OCI-LY3 (cell line): ENCODE results near the gene MRPS2.
A peak's percentile ranks its signal among the peaks of the same experiment; 100 is the strongest.

Experiments used
- H2AFZ ChIP-seq: fragments of 200-600, 300-600 bp; shearing (Covaris generic); 2 replicates; pipeline ENCODE4 v1.6.0; 2014; ENCODE audit warnings: antibody characterized with exemption, low read depth, low read length
- H3K27ac ChIP-seq: fragments of 200-600, 300-600 bp; sonication (generic); 2 replicates; pipeline ENCODE4 v1.5.1; 2014; ENCODE audit warnings: mild to moderate bottlenecking, low read length, moderate library complexity, mixed read lengths
- H3K27me3 ChIP-seq: fragments of 200-600, 300-600 bp; sonication (generic); 2 replicates; pipeline ENCODE4 v1.6.1; 2014; ENCODE audit warnings: low read depth, low read length, mixed read lengths
- H3K36me3 ChIP-seq: fragments of 200-600, 300-600 bp; sonication (generic); replicated peaks from 2 replicates; pipeline ENCODE3; 2014; ENCODE audit warnings: low read depth, low read length, mixed read lengths
- H3K4me1 ChIP-seq: fragments of 300-600, 200-600 bp; sonication (generic); 2 replicates; pipeline ENCODE4 v1.6.1; 2014; ENCODE audit warnings: low read length, mixed read lengths
- H3K4me2 ChIP-seq: fragments of 200-600, 300-600 bp; sonication (generic); 2 replicates; pipeline ENCODE4 v1.6.1; 2014; ENCODE audit warnings: low read length, mixed read lengths
- H3K4me3 ChIP-seq: fragments of 300-600, 200-600 bp; sonication (generic); 2 replicates; pipeline ENCODE4 v1.5.1; 2014; ENCODE audit warnings: antibody characterized with exemption, mild to moderate bottlenecking, low read length, moderate library complexity
- H3K79me2 ChIP-seq: fragments of 300-600, 200-600 bp; shearing (Covaris generic); 2 replicates; pipeline ENCODE4 v1.6.1; 2014; ENCODE audit warnings: mild to moderate bottlenecking, low read length, mixed read lengths
- H3K9ac ChIP-seq: fragments of 300-600, 200-600 bp; shearing (Covaris generic); 2 replicates; pipeline ENCODE4 v1.6.0; 2014; ENCODE audit warnings: mild to moderate bottlenecking, low read length, moderate library complexity
- H3K9me3 ChIP-seq: fragments of 200-600, 300-600 bp; shearing (Covaris generic); 2 replicates; pipeline ENCODE4 v1.6.1; 2014; ENCODE audit warnings: low read length, mixed read lengths; ENCODE audit not compliant: insufficient read depth
- H4K20me1 ChIP-seq: fragments of 200-600, 300-600 bp; sonication (generic); 2 replicates; pipeline ENCODE4 v1.6.1; 2016; ENCODE audit warnings: low read length, mixed read lengths; ENCODE audit not compliant: insufficient read depth
- EZH2phosphoT487 ChIP-seq: fragments of 200-600 bp; shearing (Covaris generic); IDR thresholded peaks from 2 replicates; pipeline ENCODE4 v1.6.1; 2018; ENCODE audit warnings: antibody characterized with exemption, mixed run types, low read depth
- TF ChIP-seq, protein P1 (sequence below): fragments of 200-600, 300-600 bp; sonication (generic); IDR thresholded peaks from 2 replicates; pipeline ENCODE4 v1.5.1; 2014; ENCODE audit warnings: antibody characterized with exemption, low read length, low read depth

The MRPS2 gene

DNA sequence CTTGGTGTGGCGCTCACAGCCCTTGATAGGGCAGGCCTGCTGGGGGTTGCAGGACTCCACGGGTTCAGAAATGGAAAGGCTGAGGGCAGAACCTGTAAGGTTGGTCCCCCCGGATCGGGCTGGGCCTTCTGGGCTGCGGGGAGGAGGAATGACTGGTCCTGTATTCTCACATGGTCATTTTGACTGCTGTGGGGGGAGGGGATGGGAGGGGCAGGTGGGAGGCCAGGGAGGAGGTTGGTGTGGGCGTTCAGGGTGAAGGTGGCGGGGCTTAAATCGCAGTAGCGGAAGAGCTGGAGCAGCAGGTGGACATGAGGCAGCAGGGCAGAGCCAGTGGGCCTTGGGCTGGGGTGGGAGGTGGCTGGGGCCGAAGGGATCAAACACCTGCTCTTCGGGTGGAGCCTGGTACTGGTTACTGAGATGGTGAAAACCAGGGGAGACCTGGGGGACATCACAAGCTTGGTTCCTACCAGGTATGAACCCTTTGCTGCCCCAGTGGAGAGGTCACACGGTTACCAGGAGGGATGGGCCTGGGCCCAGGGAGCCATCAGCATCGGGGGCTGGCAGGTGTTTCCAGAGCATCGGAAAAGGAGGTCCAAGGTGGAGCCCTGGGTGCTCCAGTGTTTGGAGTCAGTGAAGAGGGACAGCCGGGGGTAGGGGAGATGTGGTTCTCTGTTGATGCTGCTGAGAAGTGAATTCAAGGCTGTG is 1.8 kb downstream of the MRPS2 start:
- TF ChIP-seq EZH2phosphoT487: no peak
- TF ChIP-seq, protein P1, sequence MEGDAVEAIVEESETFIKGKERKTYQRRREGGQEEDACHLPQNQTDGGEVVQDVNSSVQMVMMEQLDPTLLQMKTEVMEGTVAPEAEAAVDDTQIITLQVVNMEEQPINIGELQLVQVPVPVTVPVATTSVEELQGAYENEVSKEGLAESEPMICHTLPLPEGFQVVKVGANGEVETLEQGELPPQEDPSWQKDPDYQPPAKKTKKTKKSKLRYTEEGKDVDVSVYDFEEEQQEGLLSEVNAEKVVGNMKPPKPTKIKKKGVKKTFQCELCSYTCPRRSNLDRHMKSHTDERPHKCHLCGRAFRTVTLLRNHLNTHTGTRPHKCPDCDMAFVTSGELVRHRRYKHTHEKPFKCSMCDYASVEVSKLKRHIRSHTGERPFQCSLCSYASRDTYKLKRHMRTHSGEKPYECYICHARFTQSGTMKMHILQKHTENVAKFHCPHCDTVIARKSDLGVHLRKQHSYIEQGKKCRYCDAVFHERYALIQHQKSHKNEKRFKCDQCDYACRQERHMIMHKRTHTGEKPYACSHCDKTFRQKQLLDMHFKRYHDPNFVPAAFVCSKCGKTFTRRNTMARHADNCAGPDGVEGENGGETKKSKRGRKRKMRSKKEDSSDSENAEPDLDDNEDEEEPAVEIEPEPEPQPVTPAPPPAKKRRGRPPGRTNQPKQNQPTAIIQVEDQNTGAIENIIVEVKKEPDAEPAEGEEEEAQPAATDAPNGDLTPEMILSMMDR: no peak
- H4K20me1 ChIP-seq: peaks cover 25% of the 10 kb centered on the region
- H3K27ac ChIP-seq: no peak overlapping the region
- H3K4me2 ChIP-seq: peak overlapping the region; percentile 95
- H3K9me3 ChIP-seq: no peaks in the 10 kb centered on the region
- peaks cover 26% of the 10 kb centered on the region for H3K36me3 ChIP-seq
- peaks cover 13% of the 10 kb centered on the region for H3K4me1 ChIP-seq
- H3K9ac ChIP-seq: no peak overlapping the region
- no peaks in the 10 kb centered on the region for H3K27me3 ChIP-seq
- peaks cover 25% of the 10 kb centered on the region for H3K79me2 ChIP-seq
- H2AFZ ChIP-seq: no peak overlapping the region
- peak overlapping the region; percentile 86 for H3K4me3 ChIP-seq

DNA sequence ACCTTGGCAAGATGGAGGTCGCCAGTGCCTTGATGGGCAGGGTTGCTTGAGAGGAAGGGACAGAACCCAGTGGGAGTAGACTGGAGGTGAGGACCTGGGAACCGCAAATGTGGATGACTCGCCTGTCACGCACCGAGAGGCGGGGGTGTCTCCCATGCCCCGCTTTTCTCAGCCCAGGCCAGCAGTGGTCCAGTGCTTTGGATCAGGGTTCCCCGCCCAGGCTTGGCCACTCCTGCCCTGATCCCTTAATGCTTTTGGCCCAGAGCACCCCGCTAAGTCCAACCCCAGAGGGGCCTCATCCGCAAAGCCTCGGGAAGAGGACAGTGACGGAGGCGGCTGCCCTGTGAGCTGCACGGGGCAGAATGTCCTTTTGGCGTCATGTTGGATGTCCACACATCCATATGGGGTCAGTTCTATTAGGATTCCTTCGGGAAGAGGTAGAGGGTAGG is 2.4 kb downstream of the MRPS2 start:
- no peak for TF ChIP-seq EZH2phosphoT487
- TF ChIP-seq, protein P1: no peak
- Histone ChIP-seq H4K20me1 (peaks cover 25% of the 10 kb centered on the region), H3K27me3 (no peaks in the 10 kb centered on the region), H3K27ac (no peak overlapping the region), H2AFZ (no peak overlapping the region), H3K9ac (no peak overlapping the region), H3K4me1 (peaks cover 13% of the 10 kb centered on the region), H3K79me2 (peaks cover 25% of the 10 kb centered on the region), H3K36me3 (peaks cover 26% of the 10 kb centered on the region), H3K4me2 (no peak overlapping the region), H3K9me3 (no peaks in the 10 kb centered on the region), H3K4me3 (no peak overlapping the region)

DNA sequence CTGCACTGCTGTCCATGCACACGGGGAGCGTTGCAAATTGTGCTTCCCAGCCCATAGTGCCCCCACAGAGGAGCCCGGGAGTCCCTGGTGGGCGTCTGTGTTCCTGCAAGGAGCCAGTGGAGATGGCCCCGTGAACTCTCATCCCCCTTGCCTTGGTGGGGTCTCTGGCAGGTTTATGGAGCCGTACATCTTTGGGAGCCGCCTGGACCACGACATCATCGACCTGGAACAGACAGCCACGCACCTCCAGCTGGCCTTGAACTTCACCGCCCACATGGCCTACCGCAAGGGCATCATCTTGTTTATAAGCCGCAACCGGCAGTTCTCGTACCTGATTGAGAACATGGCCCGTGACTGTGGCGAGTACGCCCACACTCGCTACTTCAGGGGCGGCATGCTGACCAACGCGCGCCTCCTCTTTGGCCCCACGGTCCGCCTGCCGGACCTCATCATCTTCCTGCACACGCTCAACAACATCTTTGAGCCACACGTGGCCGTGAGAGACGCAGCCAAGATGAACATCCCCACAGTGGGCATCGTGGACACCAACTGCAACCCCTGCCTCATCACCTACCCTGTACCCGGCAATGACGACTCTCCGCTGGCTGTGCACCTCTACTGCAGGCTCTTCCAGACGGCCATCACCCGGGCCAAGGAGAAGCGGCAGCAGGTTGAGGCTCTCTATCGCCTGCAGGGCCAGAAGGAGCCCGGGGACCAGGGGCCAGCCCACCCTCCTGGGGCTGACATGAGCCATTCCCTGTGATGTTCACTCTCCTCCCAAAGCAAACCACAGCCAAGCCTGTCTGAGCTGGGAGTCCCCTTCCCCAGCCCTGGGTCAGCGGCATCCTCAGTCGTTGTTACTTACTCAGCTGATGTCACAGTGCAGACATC is 3.1 kb downstream of the MRPS2 start:
- Histone ChIP-seq H3K4me1 (peaks cover 13% of the 10 kb centered on the region), H3K27me3 (no peaks in the 10 kb centered on the region), H3K4me2 (no peak overlapping the region), H3K9ac (no peak overlapping the region), H3K79me2 (peaks cover 25% of the 10 kb centered on the region), H4K20me1 (peaks cover 25% of the 10 kb centered on the region), H3K27ac (no peak overlapping the region), H2AFZ (no peak overlapping the region), H3K36me3 (peaks cover 26% of the 10 kb centered on the region), H3K9me3 (no peaks in the 10 kb centered on the region), H3K4me3 (no peak overlapping the region)
- TF ChIP-seq, protein P1: no peak
- no peak for TF ChIP-seq EZH2phosphoT487
